ENCODE results near the gene MRPS7. TPM values are rescaled to one million over a fixed set of nuclear protein-coding genes. Genes with fewer than 3 reads are reported as not detected.

Gene MRPS7
- total RNA-seq, 2 experiments from 2014 or later: 103 to 127 TPM

- Histone ChIP-seq H3K4me2 (ENCODE audit: low read length) (peak overlapping the region; percentile 100), H3K4me3 (ENCODE audit: low read depth, low read length, poor library complexity, severe bottlenecking) (peak overlapping the region; percentile 86), H3K9me2 (ENCODE audit: insufficient read depth, low read length) (no peaks in the 10 kb centered on the region), H3K4me1 (ENCODE audit: insufficient read depth, low read length, poor library complexity, severe bottlenecking) (peaks cover 35% of the 10 kb centered on the region), H3K79me2 (ENCODE audit: insufficient read depth, low read depth, low read length) (peaks cover 44% of the 10 kb centered on the region), H3K36me3 (ENCODE audit: insufficient read depth, low read length) (peaks cover 56% of the 10 kb centered on the region), H2AFZ (ENCODE audit: low read length) (no peak overlapping the region), H3K27ac (ENCODE audit: low read depth, low read length, poor library complexity, severe bottlenecking) (peak overlapping the region; percentile 9), H3K9me3 (ENCODE audit: low read length) (no peaks in the 10 kb centered on the region), H4K20me1 (ENCODE audit: insufficient read depth, low read length) (peaks cover 12% of the 10 kb centered on the region; the same call in 1 of the 2 replicates)
- no peak for TF ChIP-seq CTCF (conservative IDR thresholded peaks at IDR 0.05; ENCODE audit: low read length)
- no peak for TF ChIP-seq EZH2phosphoT487 (IDR thresholded peaks at IDR 0.05; ENCODE audit: borderline replicate concordance, low read depth, low read length)
- CTCF ChIA-PET (ENCODE audit: unreplicated experiment): no interaction called here
- intact Hi-C loops (cut with micrococcal nuclease; ENCODE audit: unreplicated experiment): loop anchor here (5.0 kb wide), 1 partner anchor 230 kb away; the partner anchor contains the start of genes CASKIN2 and TSEN54
- BruUV-seq (replicated peaks): no TSS peak
- DNase-seq (ENCODE audit: low spot score): no peak
- POLR2A ChIA-PET: interaction anchor here (0.9 kb wide), 1 partner anchor 50 kb away, joined by 4 read pairs; no protein-coding TSS in a partner anchor
Measured at GRCh38 chr17:75287221-75287620, 25.5 kb downstream of the MRPS7 start.

- Histone ChIP-seq H3K36me3 (ENCODE audit: insufficient read depth, low read length) (peaks cover 49% of the 10 kb centered on the region), H3K9me3 (ENCODE audit: low read length) (no peaks in the 10 kb centered on the region), H3K79me2 (ENCODE audit: insufficient read depth, low read depth, low read length) (peaks cover 43% of the 10 kb centered on the region), H3K4me2 (ENCODE audit: low read length) (peak overlapping the region; percentile 100), H3K4me3 (ENCODE audit: low read depth, low read length, poor library complexity, severe bottlenecking) (peak overlapping the region; percentile 86), H4K20me1 (ENCODE audit: insufficient read depth, low read length) (peaks cover 12% of the 10 kb centered on the region; the same call in 1 of the 2 replicates), H3K4me1 (ENCODE audit: insufficient read depth, low read length, poor library complexity, severe bottlenecking) (peaks cover 43% of the 10 kb centered on the region), H2AFZ (ENCODE audit: low read length) (no peak overlapping the region; the same call in 1 of the 2 replicates), H3K9me2 (ENCODE audit: insufficient read depth, low read length) (no peaks in the 10 kb centered on the region), H3K27ac (ENCODE audit: low read depth, low read length, poor library complexity, severe bottlenecking) (peak overlapping the region; percentile 80)
- CTCF ChIA-PET (ENCODE audit: unreplicated experiment): interaction anchor here (1.3 to 1.4 kb wide), 3 partner anchors 16 to 57 kb away, joined by 5 to 20 read pairs (median 7); no protein-coding TSS in a partner anchor
- POLR2A ChIA-PET: interaction anchor here (0.6 to 6.2 kb wide), 15 partner anchors 8 to 228 kb away, joined by 3 to 91 read pairs (median 6); partner anchors contain the start of genes GRB2, MIF4GD and TSEN54
- no TSS peak for BruUV-seq (replicated peaks)
- no peak for TF ChIP-seq CTCF (conservative IDR thresholded peaks at IDR 0.05; ENCODE audit: low read length)
- no peak for TF ChIP-seq EZH2phosphoT487 (IDR thresholded peaks at IDR 0.05; ENCODE audit: borderline replicate concordance, low read depth, low read length)
- no peak for DNase-seq (ENCODE audit: low spot score)
- intact Hi-C loops (cut with micrococcal nuclease; ENCODE audit: unreplicated experiment): loop anchor here (2.0 to 5.0 kb wide), 2 partner anchors 58 to 229 kb away; partner anchors contain the start of genes CASKIN2 and TSEN54
Measured at GRCh38 chr17:75288359-75288758, 26.7 kb downstream of the MRPS7 start.

- peak overlapping the region; percentile 100 for H3K4me2 ChIP-seq (ENCODE audit: low read length)
- peak overlapping the region; percentile 80 for H3K27ac ChIP-seq (ENCODE audit: low read depth, low read length, poor library complexity, severe bottlenecking)
- H3K36me3 ChIP-seq (ENCODE audit: insufficient read depth, low read length): peaks cover 45% of the 10 kb centered on the region
- peaks cover 47% of the 10 kb centered on the region for H3K4me1 ChIP-seq (ENCODE audit: insufficient read depth, low read length, poor library complexity, severe bottlenecking)
- BruUV-seq (replicated peaks): no TSS peak
- peak; percentile 78 for DNase-seq (ENCODE audit: low spot score)
- H3K9me2 ChIP-seq (ENCODE audit: insufficient read depth, low read length): no peaks in the 10 kb centered on the region
- peaks cover 12% of the 10 kb centered on the region; the same call in 1 of the 2 replicates for H4K20me1 ChIP-seq (ENCODE audit: insufficient read depth, low read length)
- intact Hi-C loops (cut with micrococcal nuclease; ENCODE audit: unreplicated experiment): loop anchor here (1.0 to 5.0 kb wide), 5 partner anchors 17 to 229 kb away; partner anchors contain the start of genes CASKIN2, MIF4GD and TSEN54
- H2AFZ ChIP-seq (ENCODE audit: low read length): peak overlapping the region; percentile 9; the same call in 1 of the 2 replicates
- peak overlapping the region; percentile 86 for H3K4me3 ChIP-seq (ENCODE audit: low read depth, low read length, poor library complexity, severe bottlenecking)
- CTCF ChIA-PET (ENCODE audit: unreplicated experiment): interaction anchor here (0.6 to 1.4 kb wide), 15 partner anchors 17 to 124 kb away, joined by 3 to 20 read pairs (median 5); partner anchors contain the start of genes MIF4GD and MRPS7
- no peaks in the 10 kb centered on the region for H3K9me3 ChIP-seq (ENCODE audit: low read length)
- no peak for TF ChIP-seq EZH2phosphoT487 (IDR thresholded peaks at IDR 0.05; ENCODE audit: borderline replicate concordance, low read depth, low read length)
- no peak for TF ChIP-seq CTCF (conservative IDR thresholded peaks at IDR 0.05; ENCODE audit: low read length)
- POLR2A ChIA-PET: interaction anchor here (0.6 to 6.2 kb wide), 34 partner anchors 8 to 238 kb away, joined by 3 to 91 read pairs (median 4); partner anchors contain the start of genes GGA3, GRB2, MIF4GD and MRPS7
- H3K79me2 ChIP-seq (ENCODE audit: insufficient read depth, low read depth, low read length): peaks cover 39% of the 10 kb centered on the region
Measured at GRCh38 chr17:75288770-75289114, 27.1 kb downstream of the MRPS7 start.
